AG10803 (cell line): Measurements from ENCODE around the gene EP400.

ENCODE experiments used
- DNase-seq: peaks from one replicate; pipeline ENCODE4 v3.0.0; 2010; ENCODE audit warnings: low read depth
- H3K4me3 ChIP-seq: 2 replicates; pipeline ENCODE4 v1.5.1; 2011; ENCODE audit warnings: mild to moderate bottlenecking, low read length, control low read depth
- TF ChIP-seq, protein P1 (sequence below): conservative IDR thresholded peaks from 2 replicates; pipeline ENCODE4 v1.5.1; 2011; ENCODE audit warnings: mild to moderate bottlenecking, low read length, control low read depth, inconsistent platforms

The EP400 gene

DNA sequence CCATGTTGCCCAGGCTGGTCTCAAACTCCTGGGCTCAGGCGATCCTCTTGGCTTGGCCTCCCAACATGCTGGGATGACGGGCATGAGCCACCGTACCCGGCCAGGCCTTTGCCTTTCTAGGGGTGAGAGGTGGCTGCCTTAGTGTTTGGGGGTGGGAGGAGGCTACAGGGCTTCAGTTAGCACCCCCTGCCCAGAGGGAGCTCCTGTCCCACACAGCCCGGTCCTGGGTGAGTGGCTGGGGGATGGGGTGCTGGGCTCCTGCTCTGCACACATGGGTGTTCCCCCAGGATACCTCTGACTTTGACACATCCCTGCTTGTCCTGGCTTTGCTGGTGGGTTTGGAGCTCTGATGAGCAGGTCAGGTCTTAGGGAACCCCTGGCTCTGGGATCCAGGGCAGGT, 45.4 kb upstream of the EP400 start:
- TF ChIP-seq, protein P1, sequence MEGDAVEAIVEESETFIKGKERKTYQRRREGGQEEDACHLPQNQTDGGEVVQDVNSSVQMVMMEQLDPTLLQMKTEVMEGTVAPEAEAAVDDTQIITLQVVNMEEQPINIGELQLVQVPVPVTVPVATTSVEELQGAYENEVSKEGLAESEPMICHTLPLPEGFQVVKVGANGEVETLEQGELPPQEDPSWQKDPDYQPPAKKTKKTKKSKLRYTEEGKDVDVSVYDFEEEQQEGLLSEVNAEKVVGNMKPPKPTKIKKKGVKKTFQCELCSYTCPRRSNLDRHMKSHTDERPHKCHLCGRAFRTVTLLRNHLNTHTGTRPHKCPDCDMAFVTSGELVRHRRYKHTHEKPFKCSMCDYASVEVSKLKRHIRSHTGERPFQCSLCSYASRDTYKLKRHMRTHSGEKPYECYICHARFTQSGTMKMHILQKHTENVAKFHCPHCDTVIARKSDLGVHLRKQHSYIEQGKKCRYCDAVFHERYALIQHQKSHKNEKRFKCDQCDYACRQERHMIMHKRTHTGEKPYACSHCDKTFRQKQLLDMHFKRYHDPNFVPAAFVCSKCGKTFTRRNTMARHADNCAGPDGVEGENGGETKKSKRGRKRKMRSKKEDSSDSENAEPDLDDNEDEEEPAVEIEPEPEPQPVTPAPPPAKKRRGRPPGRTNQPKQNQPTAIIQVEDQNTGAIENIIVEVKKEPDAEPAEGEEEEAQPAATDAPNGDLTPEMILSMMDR = no peak
- DNase-seq = no peak
- H3K4me3 ChIP-seq = no peak overlapping the region

DNA sequence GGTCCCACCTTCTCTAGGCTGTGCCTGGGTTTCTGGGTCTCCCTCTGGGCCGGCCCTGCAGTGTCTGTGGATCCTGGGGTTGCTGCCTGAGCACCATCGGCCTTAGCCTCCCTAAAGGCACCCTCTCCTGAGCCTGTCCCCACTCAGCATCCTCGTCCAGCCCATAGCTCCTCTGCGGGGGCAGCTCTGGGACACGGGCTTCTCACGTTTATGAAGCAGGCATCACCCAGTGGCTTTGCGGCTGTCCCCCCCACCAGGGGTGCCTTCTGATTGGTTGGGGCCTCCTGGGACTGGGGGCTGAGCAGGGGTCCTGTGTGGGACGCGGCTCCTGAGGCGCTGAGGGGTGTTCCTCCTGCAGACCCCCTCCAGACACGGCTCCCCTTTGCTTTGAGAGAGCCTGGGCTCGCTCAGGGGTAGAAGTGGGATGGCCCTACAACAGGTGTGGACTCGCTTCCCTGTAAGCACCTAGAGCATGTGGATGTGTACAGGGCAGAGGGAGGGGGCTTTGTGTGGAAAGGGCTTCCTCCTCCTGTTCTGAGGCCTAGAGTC, 44.6 kb upstream of the EP400 start:
- TF ChIP-seq, protein P1 = no peak
- H3K4me3 ChIP-seq = no peak overlapping the region
- no peak for DNase-seq

DNA sequence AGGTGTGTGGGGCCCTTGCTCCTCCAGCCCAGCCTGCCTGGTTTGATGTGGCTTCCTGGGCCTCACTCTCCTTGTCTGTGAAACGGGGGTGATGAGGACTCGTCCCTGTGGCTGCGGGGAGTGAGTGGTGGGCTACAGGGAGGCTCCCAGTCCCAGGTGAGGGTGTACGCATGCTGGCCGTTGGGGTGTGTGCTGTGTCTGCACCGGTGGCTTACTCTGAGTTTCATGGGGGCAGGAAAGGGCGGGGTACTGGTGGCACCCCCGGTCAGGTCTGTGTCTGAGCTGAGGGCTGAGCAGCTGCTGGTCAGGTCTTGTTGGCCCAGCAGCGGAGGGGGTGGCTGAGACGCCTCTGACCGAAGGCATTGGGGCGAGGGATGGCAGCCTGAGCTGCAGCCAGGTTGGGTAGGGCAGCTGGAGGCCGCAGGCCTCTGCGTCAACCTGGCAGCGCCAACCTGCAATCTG, 44.1 kb upstream of the EP400 start:
- no peak for DNase-seq
- H3K4me3 ChIP-seq = no peak overlapping the region
- TF ChIP-seq, protein P1 = no peak

DNA sequence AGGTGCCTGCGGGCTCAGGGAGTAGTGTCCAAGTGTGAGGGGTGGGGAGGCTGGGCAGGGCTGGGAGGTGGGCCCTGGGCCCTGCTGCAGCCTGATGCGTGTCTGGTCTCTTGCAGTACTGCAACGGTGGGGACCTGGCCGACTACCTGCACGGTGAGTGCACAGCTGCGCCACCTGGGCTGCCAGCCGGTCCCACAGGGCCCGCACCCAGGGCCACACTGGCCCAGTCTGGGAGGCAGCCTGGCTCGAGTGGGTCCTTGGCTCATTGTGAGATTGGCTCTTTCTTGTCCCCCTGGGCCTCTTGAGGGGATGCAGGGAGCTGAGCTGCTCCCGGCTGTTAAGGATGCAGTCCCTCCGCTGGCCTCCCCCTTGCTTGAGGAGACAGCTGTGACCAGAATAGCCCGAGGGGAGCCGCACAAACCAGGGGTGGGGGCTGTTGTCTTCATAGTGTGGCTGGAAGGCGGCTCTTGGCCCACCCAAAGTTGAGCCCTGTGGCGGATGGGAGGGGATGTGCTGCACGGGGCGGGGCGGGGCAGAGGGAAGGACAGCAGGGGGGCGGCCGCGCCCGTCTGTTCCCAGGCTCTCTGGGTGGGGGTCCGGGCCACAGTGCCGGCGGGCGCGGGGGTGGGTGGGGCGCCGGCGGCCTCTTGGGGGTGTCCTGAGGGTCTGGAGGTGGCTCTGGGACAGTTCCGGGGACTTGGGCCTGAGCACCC, 42.2 kb upstream of the EP400 start:
- H3K4me3 ChIP-seq = no peak overlapping the region
- TF ChIP-seq, protein P1 = no peak
- no peak for DNase-seq

DNA sequence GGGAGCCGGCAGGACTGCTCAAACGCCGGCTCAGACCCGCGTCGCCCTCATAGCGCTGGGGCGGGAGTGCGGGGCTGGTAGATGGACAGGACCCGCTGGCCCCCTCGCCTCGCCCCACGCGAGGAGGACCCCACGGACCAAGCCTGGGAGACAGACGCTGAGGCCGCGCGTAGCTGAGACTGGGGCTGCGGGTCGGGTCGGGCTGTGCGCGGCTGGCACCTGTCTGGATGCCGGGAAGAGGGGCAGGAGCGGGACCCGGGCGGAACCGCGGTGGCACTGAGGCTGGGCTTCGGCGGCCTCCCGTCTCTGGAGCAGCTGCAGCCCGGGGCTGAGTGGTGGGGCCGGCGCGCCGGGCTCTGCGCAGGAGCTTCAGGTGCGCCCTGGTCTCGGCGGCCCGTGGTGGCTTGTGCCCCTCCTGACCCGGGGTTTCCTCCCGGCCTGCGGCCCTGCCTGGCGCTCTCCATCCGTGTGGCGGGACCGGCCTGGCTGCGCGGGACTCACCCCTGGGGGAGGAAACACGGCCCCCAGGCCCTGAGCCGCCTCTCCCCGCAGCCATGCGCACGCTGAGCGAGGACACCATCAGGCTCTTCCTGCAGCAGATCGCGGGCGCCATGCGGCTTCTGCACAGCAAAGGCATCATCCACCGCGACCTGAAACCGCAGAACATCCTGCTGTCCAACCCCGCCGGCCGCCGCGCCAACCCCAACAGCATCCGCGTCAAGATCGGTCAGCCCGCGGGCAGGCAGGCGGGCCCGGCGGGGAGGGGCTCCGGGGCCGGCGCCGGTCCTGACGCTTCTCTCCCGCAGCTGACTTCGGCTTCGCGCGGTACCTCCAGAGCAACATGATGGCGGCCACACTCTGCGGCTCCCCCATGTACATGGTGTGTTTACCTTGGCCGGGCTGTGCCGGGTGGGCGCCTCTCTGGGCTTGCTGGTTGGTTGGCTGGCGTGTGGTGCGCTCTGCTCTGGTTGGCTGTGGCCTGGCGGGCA, 41.4 kb upstream of the EP400 start:
- TF ChIP-seq, protein P1 = no peak
- no peak overlapping the region for H3K4me3 ChIP-seq
- DNase-seq = no peak

DNA sequence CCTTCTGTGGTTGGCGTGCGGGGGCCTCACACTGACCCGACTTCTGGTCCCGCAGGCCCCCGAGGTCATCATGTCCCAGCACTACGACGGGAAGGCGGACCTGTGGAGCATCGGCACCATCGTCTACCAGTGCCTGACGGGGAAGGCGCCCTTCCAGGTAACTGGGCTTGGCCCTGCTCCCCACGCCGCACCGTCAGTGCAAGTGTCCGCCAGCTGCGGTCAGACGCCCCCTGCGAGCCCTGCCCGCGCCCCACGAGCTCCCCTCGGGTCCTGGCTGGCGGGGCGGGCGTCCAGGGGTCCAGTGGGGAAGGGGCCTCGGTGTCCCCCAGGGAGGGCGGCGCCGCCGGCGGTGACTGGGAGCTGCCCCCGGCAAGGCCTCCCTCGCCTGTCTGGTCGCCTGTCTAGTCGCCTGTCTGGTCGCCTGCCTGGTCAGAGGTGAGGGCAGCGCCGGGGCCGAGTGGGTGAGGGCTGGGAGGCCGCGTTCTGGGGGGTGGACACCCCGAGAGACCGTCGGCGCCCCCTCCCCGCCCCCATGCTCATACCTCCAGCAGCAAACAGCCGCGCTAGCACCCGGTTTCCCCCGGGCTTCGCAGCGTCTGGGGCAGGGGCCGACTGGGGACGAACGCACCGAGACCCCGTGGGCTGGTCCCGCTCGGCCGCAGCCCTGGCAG, 40.5 kb upstream of the EP400 start:
- DNase-seq = no peak
- no peak overlapping the region for H3K4me3 ChIP-seq
- TF ChIP-seq, protein P1 = no peak
